Mesothelial cell of epicardium (in vitro differentiated cells): ENCODE data around the gene FN3K. TPM values are rescaled to one million over a fixed set of nuclear protein-coding genes. Genes with fewer than 3 reads are reported as not detected.

ENCODE experiments used
- DNase-seq, 2 experiments: peaks; one replicate each; pipeline ENCODE4 v3.0.0; 2021; ENCODE audit warnings: low spot score in 2 of 2; ENCODE audit not compliant: unreplicated experiment in 2 of 2
- H3K27ac Mint-ChIP-seq: 2 replicates; pipeline ENCODE4 v1.8.0; 2021; ENCODE audit warnings: mixed read lengths
- H3K27me3 Mint-ChIP-seq: 2 replicates; pipeline ENCODE4 v1.8.0; 2021; ENCODE audit warnings: low read depth, mixed read lengths
- H3K36me3 Mint-ChIP-seq: 2 replicates; pipeline ENCODE4 v1.8.0; 2021; ENCODE audit warnings: mixed read lengths
- H3K4me1 Mint-ChIP-seq: 2 replicates; pipeline ENCODE4 v1.8.0; 2021; ENCODE audit warnings: mixed read lengths
- H3K4me3 Mint-ChIP-seq: 2 replicates; pipeline ENCODE4 v1.8.0; 2021; ENCODE audit warnings: mild to moderate bottlenecking, moderate library complexity, mixed read lengths
- H3K9me3 Mint-ChIP-seq: 2 replicates; pipeline ENCODE4 v1.8.0; 2021; ENCODE audit warnings: mixed read lengths
- CTCF ChIP-seq: fragments of 200-600 bp; sonication (generic); IDR thresholded peaks from one replicate; pipeline ENCODE4 v1.5.0; 2021; ENCODE audit warnings: antibody characterized with exemption; ENCODE audit not compliant: unreplicated experiment
- total RNA-seq: library from RNA; stranded (reverse); gene quantifications from 3 replicates; pipeline ENCODE4 v1.2.1, GENCODE V29; 2021

Gene FN3K
- total RNA-seq, 1 donor from 2014 or later = 33.0 TPM

- Mint-ChIP-seq H3K27ac (no peak overlapping the region), H3K9me3 (no peaks in the 10 kb centered on the region), H3K4me3 (no peak overlapping the region), H3K36me3 (peaks cover 38% of the 10 kb centered on the region), H3K27me3 (no peaks in the 10 kb centered on the region), H3K4me1 (no peaks in the 10 kb centered on the region)
- no peak for DNase-seq
- no peak for TF ChIP-seq CTCF
Observed at GRCh38 chr17:82726427-82726826, 9.0 kb upstream of the FN3K start.

- DNase-seq = no peak
- peaks cover 6% of the 10 kb centered on the region for H3K9me3 Mint-ChIP-seq
- no peaks in the 10 kb centered on the region for H3K4me1 Mint-ChIP-seq
- H3K27me3 Mint-ChIP-seq = no peaks in the 10 kb centered on the region
- no peak for TF ChIP-seq CTCF
- no peak overlapping the region for H3K4me3 Mint-ChIP-seq
- H3K27ac Mint-ChIP-seq = no peak overlapping the region
- peaks cover 38% of the 10 kb centered on the region for H3K36me3 Mint-ChIP-seq
Observed at GRCh38 chr17:82729479-82730260, 5.7 kb upstream of the FN3K start.

- Mint-ChIP-seq H3K27me3 (no peaks in the 10 kb centered on the region), H3K36me3 (peaks cover 31% of the 10 kb centered on the region), H3K4me3 (no peak overlapping the region)
Observed at GRCh38 chr17:82732118-82732743, 3.2 kb upstream of the FN3K start.

GRCh38 chr17:82736511-82737185 lies 1.2 kb downstream of the FN3K start:
- no peak overlapping the region for H3K27ac Mint-ChIP-seq
- DNase-seq = no peak
- H3K4me3 Mint-ChIP-seq = peak overlapping the region; percentile 74
- H3K9me3 Mint-ChIP-seq = peaks cover 22% of the 10 kb centered on the region
- peaks cover 7% of the 10 kb centered on the region for H3K4me1 Mint-ChIP-seq
- no peak for TF ChIP-seq CTCF
- H3K36me3 Mint-ChIP-seq = peaks cover 35% of the 10 kb centered on the region
- no peaks in the 10 kb centered on the region for H3K27me3 Mint-ChIP-seq

More at GRCh38 chr17:82732118-82732743, 3.2 kb upstream of the FN3K start:
- Mint-ChIP-seq H3K4me1 (peaks cover 7% of the 10 kb centered on the region), H3K9me3 (peaks cover 6% of the 10 kb centered on the region), H3K27ac (no peak overlapping the region)
- DNase-seq = no peak
- no peak for TF ChIP-seq CTCF

GRCh38 chr17:82737967-82738877 lies 2.8 kb downstream of the FN3K start:
- TF ChIP-seq CTCF = no peak
- Mint-ChIP-seq H3K27me3 (no peaks in the 10 kb centered on the region), H3K27ac (no peak overlapping the region), H3K36me3 (peaks cover 39% of the 10 kb centered on the region), H3K9me3 (peaks cover 26% of the 10 kb centered on the region), H3K4me1 (peaks cover 7% of the 10 kb centered on the region), H3K4me3 (no peak overlapping the region)
- DNase-seq = no peak
